ENCODE results near the gene EML4.

Gene EML4

DNA sequence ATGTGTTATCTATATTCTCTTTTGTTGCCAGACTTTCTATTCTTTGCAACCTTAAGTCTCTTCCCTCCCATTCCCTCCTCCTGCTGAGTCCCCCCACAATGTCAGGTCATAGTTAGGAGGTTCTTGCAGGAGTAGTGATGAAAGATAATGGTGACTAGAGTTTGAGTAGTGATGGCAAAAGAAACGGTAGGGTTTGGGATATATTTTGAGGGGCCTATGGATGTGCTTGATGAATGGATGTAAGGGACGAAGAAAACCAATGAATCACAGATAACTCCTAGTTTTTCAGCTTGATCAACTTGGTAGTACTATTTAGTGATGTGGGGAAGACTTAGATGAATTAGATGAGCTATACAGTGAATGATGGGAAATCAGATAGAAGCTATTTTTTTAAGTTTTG, 21.0 kb downstream of the EML4 start:
- in situ Hi-C loops (cut with HindIII; ENCODE audit: low sequenced_read_pairs), result no loop called here
- no peak overlapping the region for H3K4me3 ChIP-seq (ENCODE audit: low read depth, low read length)
- TF ChIP-seq, protein P1, sequence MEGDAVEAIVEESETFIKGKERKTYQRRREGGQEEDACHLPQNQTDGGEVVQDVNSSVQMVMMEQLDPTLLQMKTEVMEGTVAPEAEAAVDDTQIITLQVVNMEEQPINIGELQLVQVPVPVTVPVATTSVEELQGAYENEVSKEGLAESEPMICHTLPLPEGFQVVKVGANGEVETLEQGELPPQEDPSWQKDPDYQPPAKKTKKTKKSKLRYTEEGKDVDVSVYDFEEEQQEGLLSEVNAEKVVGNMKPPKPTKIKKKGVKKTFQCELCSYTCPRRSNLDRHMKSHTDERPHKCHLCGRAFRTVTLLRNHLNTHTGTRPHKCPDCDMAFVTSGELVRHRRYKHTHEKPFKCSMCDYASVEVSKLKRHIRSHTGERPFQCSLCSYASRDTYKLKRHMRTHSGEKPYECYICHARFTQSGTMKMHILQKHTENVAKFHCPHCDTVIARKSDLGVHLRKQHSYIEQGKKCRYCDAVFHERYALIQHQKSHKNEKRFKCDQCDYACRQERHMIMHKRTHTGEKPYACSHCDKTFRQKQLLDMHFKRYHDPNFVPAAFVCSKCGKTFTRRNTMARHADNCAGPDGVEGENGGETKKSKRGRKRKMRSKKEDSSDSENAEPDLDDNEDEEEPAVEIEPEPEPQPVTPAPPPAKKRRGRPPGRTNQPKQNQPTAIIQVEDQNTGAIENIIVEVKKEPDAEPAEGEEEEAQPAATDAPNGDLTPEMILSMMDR (IDR thresholded peaks at IDR 0.05; ENCODE audit: low read depth, low read length, missing control alignments), result no peak
- DNase-seq (ENCODE audit: low read depth), result no peak

DNA sequence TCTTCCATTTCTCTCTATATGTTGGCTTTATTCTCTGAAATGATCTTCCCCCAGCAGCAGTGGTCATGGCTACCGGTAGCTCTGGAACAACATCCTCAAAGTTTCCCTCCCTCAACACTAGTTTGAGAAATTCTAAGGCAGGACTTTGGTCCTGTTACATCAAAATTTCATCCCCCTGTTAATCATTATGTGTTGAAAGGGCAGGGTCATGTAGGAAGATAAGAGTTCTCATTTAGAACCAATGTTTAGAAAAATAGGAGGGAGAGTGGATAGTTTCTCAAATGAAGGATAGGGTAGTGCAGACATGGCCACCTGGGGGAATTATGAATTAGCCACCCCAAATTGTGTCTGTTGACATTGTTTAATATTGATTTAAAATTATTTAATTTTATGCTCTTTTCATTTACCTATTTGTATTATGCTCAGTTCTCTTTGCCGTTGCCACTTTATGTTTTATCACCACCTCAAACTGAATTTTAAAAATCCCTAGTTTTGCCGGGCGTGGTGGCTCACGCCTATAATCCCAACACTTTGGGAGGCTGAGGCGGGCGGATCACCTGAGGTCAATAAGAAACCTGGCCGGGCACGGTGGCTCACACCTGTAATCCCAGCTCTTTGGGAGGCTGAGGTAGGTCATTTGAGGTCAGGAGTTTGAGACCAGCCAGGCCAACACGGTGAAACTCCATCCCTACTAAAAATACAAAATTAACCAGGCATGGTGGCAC, 22.3 kb downstream of the EML4 start:
- in situ Hi-C loops (cut with HindIII; ENCODE audit: low sequenced_read_pairs), result no loop called here
- H3K4me3 ChIP-seq (ENCODE audit: low read depth, low read length), result no peak overlapping the region
- DNase-seq (ENCODE audit: low read depth), result no peak
- TF ChIP-seq, protein P1 (IDR thresholded peaks at IDR 0.05; ENCODE audit: low read depth, low read length, missing control alignments), result no peak

GRCh38 chr2:42192010-42192373, 22.8 kb downstream of the EML4 start:
- H3K4me3 ChIP-seq (ENCODE audit: low read depth, low read length), result no peak overlapping the region

GRCh38 chr2:42192652-42193566, 23.8 kb downstream of the EML4 start:
- TF ChIP-seq, protein P1 (IDR thresholded peaks at IDR 0.05; ENCODE audit: low read depth, low read length, missing control alignments), result no peak
- in situ Hi-C loops (cut with HindIII; ENCODE audit: low sequenced_read_pairs), result no loop called here
- no peak for DNase-seq (ENCODE audit: low read depth)
- H3K4me3 ChIP-seq (ENCODE audit: low read depth, low read length), result no peak overlapping the region

More at GRCh38 chr2:42192010-42192373, 22.8 kb downstream of the EML4 start:
- no peak for DNase-seq (ENCODE audit: low read depth)
- TF ChIP-seq, protein P1 (IDR thresholded peaks at IDR 0.05; ENCODE audit: low read depth, low read length, missing control alignments), result no peak
- in situ Hi-C loops (cut with HindIII; ENCODE audit: low sequenced_read_pairs), result no loop called here

- TF ChIP-seq, protein P1 (IDR thresholded peaks at IDR 0.05; ENCODE audit: low read depth, low read length, missing control alignments), result no peak
- in situ Hi-C loops (cut with HindIII; ENCODE audit: low sequenced_read_pairs), result no loop called here
- no peak overlapping the region for H3K4me3 ChIP-seq (ENCODE audit: low read depth, low read length)
- no peak for DNase-seq (ENCODE audit: low read depth)
These were observed 24.6 kb downstream of the EML4 start for GRCh38 chr2:42193722-42194187.

DNA sequence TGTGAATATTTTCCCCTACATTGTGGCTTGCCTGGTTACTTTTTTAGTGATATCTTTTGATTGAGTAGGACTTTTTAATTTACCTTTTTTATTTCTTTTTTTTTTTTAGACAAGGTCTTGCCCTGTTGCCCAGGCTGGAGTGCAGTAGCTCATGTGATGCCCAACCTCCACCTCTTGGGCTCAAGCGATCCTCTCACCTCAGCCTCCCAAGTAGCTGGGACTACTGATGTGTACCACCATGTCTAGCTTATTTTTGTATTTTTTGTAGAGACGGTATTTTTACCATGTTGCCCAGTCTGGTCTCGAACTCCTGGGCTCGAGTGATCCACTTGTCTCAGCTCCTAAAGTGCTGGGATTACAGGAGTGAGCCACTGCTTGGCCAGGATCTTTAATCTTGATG, 25.3 kb downstream of the EML4 start:
- in situ Hi-C loops (cut with HindIII; ENCODE audit: low sequenced_read_pairs), result no loop called here
- no peak for DNase-seq (ENCODE audit: low read depth)
- H3K4me3 ChIP-seq (ENCODE audit: low read depth, low read length), result no peak overlapping the region
- TF ChIP-seq, protein P1 (IDR thresholded peaks at IDR 0.05; ENCODE audit: low read depth, low read length, missing control alignments), result no peak

All from astrocyte of the cerebellum (primary cell).